Measurements from ENCODE around the gene EEF1AKMT2.

EEF1AKMT2 gene

GRCh38 chr10:124736491-124737136 lies 55.1 kb downstream of the EEF1AKMT2 start:
- TF ChIP-seq TEAD4 (IDR thresholded peaks at IDR 0.05) (peak; percentile 71), YY1 (IDR thresholded peaks at IDR 0.05; ENCODE audit: low read depth) (peak; percentile 59; the same call in 1 of the 2 replicates), EGR1 (IDR thresholded peaks at IDR 0.05) (peak; percentile 85), FOXM1 (IDR thresholded peaks at IDR 0.05; ENCODE audit: borderline replicate concordance, low read depth) (peak; percentile 43; the same call in 1 of the 2 replicates), TCF12 (IDR thresholded peaks at IDR 0.05; ENCODE audit: low read depth) (peak; percentile 90), NFIC (IDR thresholded peaks at IDR 0.05) (peak; percentile 87), ZBTB7A (IDR thresholded peaks at IDR 0.05; ENCODE audit: low read depth) (peak; percentile 88; the same call in 1 of the 2 replicates), RAD21 (IDR thresholded peaks at IDR 0.05; ENCODE audit: low read depth) (no peak), MAX (IDR thresholded peaks at IDR 0.05) (peak; percentile 95), TAF1 (IDR thresholded peaks at IDR 0.05; ENCODE audit: low read depth) (no peak), REST (IDR thresholded peaks at IDR 0.05; ENCODE audit: low read depth) (no peak), CEBPB (IDR thresholded peaks at IDR 0.05) (peak; percentile 30; the same call in 1 of the 2 replicates), CREB1 (IDR thresholded peaks at IDR 0.05; ENCODE audit: low read depth) (no peak), EP300 (IDR thresholded peaks at IDR 0.05; ENCODE audit: borderline replicate concordance) (peak; percentile 59; the same call in 1 of the 2 replicates), USF1 (IDR thresholded peaks at IDR 0.05) (peak; percentile 73)

GRCh38 chr10:124735491-124736286 lies 56.0 kb downstream of the EEF1AKMT2 start:
- TF ChIP-seq EP300 (IDR thresholded peaks at IDR 0.05; ENCODE audit: borderline replicate concordance) (no peak), CEBPB (IDR thresholded peaks at IDR 0.05) (no peak)

- TF ChIP-seq CEBPB (IDR thresholded peaks at IDR 0.05) (no peak), TCF12 (IDR thresholded peaks at IDR 0.05; ENCODE audit: low read depth) (no peak), MAX (IDR thresholded peaks at IDR 0.05) (no peak), TEAD4 (IDR thresholded peaks at IDR 0.05) (no peak), FOXM1 (IDR thresholded peaks at IDR 0.05; ENCODE audit: borderline replicate concordance, low read depth) (no peak)
Observed at GRCh38 chr10:124734311-124735166, 57.1 kb downstream of the EEF1AKMT2 start.

GRCh38 chr10:124733571-124734245 lies 58.0 kb downstream of the EEF1AKMT2 start:
- TF ChIP-seq NFIC (IDR thresholded peaks at IDR 0.05): no peak
- no peak for TF ChIP-seq MAX (IDR thresholded peaks at IDR 0.05)
- TF ChIP-seq EP300 (IDR thresholded peaks at IDR 0.05; ENCODE audit: borderline replicate concordance): no peak
- no peak for TF ChIP-seq CREB1 (IDR thresholded peaks at IDR 0.05; ENCODE audit: low read depth)
- TF ChIP-seq CEBPB (IDR thresholded peaks at IDR 0.05): no peak
- no peak for TF ChIP-seq REST (IDR thresholded peaks at IDR 0.05; ENCODE audit: low read depth)
- TF ChIP-seq TEAD4 (IDR thresholded peaks at IDR 0.05): no peak
- no peak for TF ChIP-seq FOXM1 (IDR thresholded peaks at IDR 0.05; ENCODE audit: borderline replicate concordance, low read depth)
- TF ChIP-seq RAD21 (IDR thresholded peaks at IDR 0.05; ENCODE audit: low read depth): no peak
- no peak for TF ChIP-seq TCF12 (IDR thresholded peaks at IDR 0.05; ENCODE audit: low read depth)
- TF ChIP-seq YY1 (IDR thresholded peaks at IDR 0.05; ENCODE audit: low read depth): no peak
- TF ChIP-seq USF1 (IDR thresholded peaks at IDR 0.05): no peak
- TF ChIP-seq TAF1 (IDR thresholded peaks at IDR 0.05; ENCODE audit: low read depth): no peak
- no peak for TF ChIP-seq EGR1 (IDR thresholded peaks at IDR 0.05)
- no peak for TF ChIP-seq ZBTB7A (IDR thresholded peaks at IDR 0.05; ENCODE audit: low read depth)
